Neural cell (in vitro differentiated cells): Measurements from ENCODE around the gene MAGI2. TPM values are rescaled to one million over a fixed set of nuclear protein-coding genes. Genes with fewer than 3 reads are reported as not detected.

Source experiments
- H2AFZ ChIP-seq: fragments of 200-600, 300-800 bp; sonication (generic), shearing (Covaris generic); 2 replicates; pipeline ENCODE4 v1.6.0; 2014; ENCODE audit warnings: low read depth, mild to moderate bottlenecking, antibody characterized with exemption, low read length, moderate library complexity
- H3F3A ChIP-seq: fragments of 200-600 bp; shearing (Covaris generic); 2 replicates; pipeline ENCODE4 v1.6.1; 2016; ENCODE audit warnings: mild to moderate bottlenecking, moderate library complexity, mixed read lengths, antibody characterized with exemption, low read length; ENCODE audit not compliant: insufficient read depth, poor library complexity, severe bottlenecking
- H3K27ac ChIP-seq: fragments of 200-600, 300-800 bp; sonication (generic), shearing (Covaris generic); 2 replicates; pipeline ENCODE4 v1.5.1; 2014; ENCODE audit warnings: mild to moderate bottlenecking, low read length, moderate library complexity
- H3K27me3 ChIP-seq: fragments of 300-800, 200-600 bp; sonication (generic), shearing (Covaris generic); 2 replicates; pipeline ENCODE4 v1.6.0; 2014; ENCODE audit warnings: mild to moderate bottlenecking, low read depth, low read length, moderate library complexity; ENCODE audit not compliant: insufficient read depth
- H3K36me3 ChIP-seq: fragments of 300-800, 200-600 bp; sonication (generic), shearing (Covaris generic); 2 replicates; pipeline ENCODE4 v1.5.1; 2014; ENCODE audit warnings: mild to moderate bottlenecking, antibody characterized with exemption, low read length, moderate library complexity; ENCODE audit not compliant: insufficient read depth
- H3K4me2 ChIP-seq: fragments of 300-800, 200-600 bp; sonication (generic), shearing (Covaris generic); 2 replicates; pipeline ENCODE4 v1.6.0; 2014; ENCODE audit warnings: mild to moderate bottlenecking, low read length
- H3K4me3 ChIP-seq: fragments of 300-800, 200-600 bp; sonication (generic), shearing (Covaris generic); 2 replicates; pipeline ENCODE4 v1.5.1; 2014; ENCODE audit warnings: mild to moderate bottlenecking, low read length, moderate library complexity
- H3K79me2 ChIP-seq: fragments of 200-600 bp; shearing (Covaris generic); replicated peaks from 2 replicates; pipeline ENCODE4 v1.6.0; 2014; ENCODE audit warnings: mild to moderate bottlenecking, low read length, moderate library complexity; ENCODE audit not compliant: insufficient read depth
- H3K9ac ChIP-seq: fragments of 300-800, 200-600 bp; sonication (generic), shearing (Covaris generic); 2 replicates; pipeline ENCODE4 v1.6.1; 2016; ENCODE audit warnings: mild to moderate bottlenecking, low read length, mixed read lengths
- H3K9me2 ChIP-seq: fragments of 200-600 bp; shearing (Covaris generic); 2 replicates; pipeline ENCODE4 v1.6.1; 2016; ENCODE audit warnings: mild to moderate bottlenecking, low read length, mixed read lengths; ENCODE audit not compliant: insufficient read depth
- H3K9me3 ChIP-seq: fragments of 200-600, 300-800 bp; sonication (generic), shearing (Covaris generic); 2 replicates; pipeline ENCODE4 v1.6.1; 2016; ENCODE audit warnings: mild to moderate bottlenecking, mixed run types, low read length, moderate library complexity, mixed read lengths
- H4K20me1 ChIP-seq: fragments of 200-600 bp; shearing (Covaris generic); 2 replicates; pipeline ENCODE4 v1.6.1; 2016; ENCODE audit warnings: mild to moderate bottlenecking, mixed run types; ENCODE audit not compliant: insufficient read depth
- EP300 ChIP-seq: fragments of 450-650 bp; conservative IDR thresholded peaks from 2 replicates; pipeline ENCODE4 v1.6.1; 2014; ENCODE audit warnings: antibody characterized with exemption, mild to moderate bottlenecking, moderate library complexity; ENCODE audit not compliant: poor library complexity, severe bottlenecking
- EZH2 ChIP-seq: fragments of 200-600, 300-800 bp; shearing (Covaris generic), sonication (generic); IDR thresholded peaks from 2 replicates; pipeline ENCODE4 v1.6.1; 2014; ENCODE audit warnings: antibody characterized with exemption, low read length, borderline replicate concordance, mild to moderate bottlenecking; ENCODE audit not compliant: insufficient read depth, poor library complexity, severe bottlenecking
- MXI1 ChIP-seq: fragments of 450-650 bp; conservative IDR thresholded peaks from 2 replicates; pipeline ENCODE4 v1.6.1; 2014; ENCODE audit warnings: antibody characterized with exemption, mild to moderate bottlenecking; ENCODE audit not compliant: poor library complexity, severe bottlenecking
- POLR2AphosphoS5 ChIP-seq: IDR thresholded peaks from 2 replicates; pipeline ENCODE4 v1.6.1; 2012
- RAD21 ChIP-seq: fragments of 450-650 bp; conservative IDR thresholded peaks from 2 replicates; pipeline ENCODE4 v1.6.1; 2014; ENCODE audit warnings: antibody characterized with exemption, mild to moderate bottlenecking, moderate library complexity
- SMC3 ChIP-seq: fragments of 450-650 bp; conservative IDR thresholded peaks from 2 replicates; pipeline ENCODE4 v1.6.1; 2014; ENCODE audit warnings: antibody characterized with exemption, mild to moderate bottlenecking, moderate library complexity; ENCODE audit not compliant: poor library complexity
- TAF1 ChIP-seq: IDR thresholded peaks from 2 replicates; pipeline ENCODE4 v1.6.1; 2012; ENCODE audit warnings: low read depth
- polyA plus RNA-seq: library from polyadenylated mRNA; depleted of rRNA; stranded (reverse); fragments of >200 nt; gene quantifications from 2 replicates; pipeline ENCODE4 v1.2.3, GENCODE V29; 2014
- TF ChIP-seq, protein P1 (sequence below): IDR thresholded peaks from 2 replicates; pipeline ENCODE4 v1.6.1; 2012; ENCODE audit warnings: borderline replicate concordance
- TF ChIP-seq, protein P2 (sequence below): fragments of 450-650 bp; IDR thresholded peaks from 2 replicates; pipeline ENCODE4 v1.5.1; 2014; ENCODE audit warnings: antibody characterized with exemption, mild to moderate bottlenecking, moderate library complexity; ENCODE audit not compliant: poor library complexity, severe bottlenecking

MAGI2 gene
- polyA plus RNA-seq, 1 donor from 2014 or later, result 19.3 TPM

DNA sequence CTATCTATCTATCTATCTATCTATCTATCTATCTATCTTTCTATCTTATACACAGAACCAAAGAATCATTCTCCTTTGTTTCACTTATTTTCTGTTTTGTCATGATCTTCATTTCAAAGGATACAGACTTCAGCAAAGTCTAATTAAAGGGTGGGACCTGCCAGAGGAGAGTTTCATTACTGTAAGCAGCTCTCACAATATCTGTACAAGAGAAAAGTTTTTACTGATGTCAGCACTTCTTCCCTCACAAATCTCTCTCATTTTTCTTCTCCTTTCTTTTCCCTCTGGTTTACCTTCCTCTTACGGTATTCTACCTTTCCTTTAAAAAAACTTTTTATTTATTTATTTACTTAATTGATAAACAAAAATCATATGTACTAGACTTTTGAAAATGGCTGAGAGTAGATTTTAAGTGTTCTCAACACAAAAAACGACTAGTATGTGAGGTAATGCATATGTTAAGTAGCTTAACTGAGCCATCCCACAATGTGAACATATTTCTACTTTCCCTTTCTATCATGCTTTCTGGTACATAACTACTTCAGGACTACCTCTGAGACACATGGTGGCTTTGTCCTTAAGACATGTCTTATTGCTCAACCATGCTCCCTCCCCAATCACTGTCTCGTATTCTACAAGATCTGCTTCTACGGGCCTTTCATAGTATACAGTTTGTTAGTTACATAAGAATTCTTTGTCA, 955.6 kb downstream of the MAGI2 start:
- H3K9ac ChIP-seq, result no peak overlapping the region
- no peaks in the 10 kb centered on the region for H3K79me2 ChIP-seq
- no peaks in the 10 kb centered on the region for H3F3A ChIP-seq
- no peak overlapping the region for H2AFZ ChIP-seq
- H3K27ac ChIP-seq, result no peak overlapping the region
- no peaks in the 10 kb centered on the region for H3K9me3 ChIP-seq
- H3K36me3 ChIP-seq, result no peaks in the 10 kb centered on the region
- H3K9me2 ChIP-seq, result no peaks in the 10 kb centered on the region
- no peak for TF ChIP-seq RAD21
- TF ChIP-seq TAF1, result no peak
- TF ChIP-seq SMC3, result no peak
- TF ChIP-seq, protein P1, sequence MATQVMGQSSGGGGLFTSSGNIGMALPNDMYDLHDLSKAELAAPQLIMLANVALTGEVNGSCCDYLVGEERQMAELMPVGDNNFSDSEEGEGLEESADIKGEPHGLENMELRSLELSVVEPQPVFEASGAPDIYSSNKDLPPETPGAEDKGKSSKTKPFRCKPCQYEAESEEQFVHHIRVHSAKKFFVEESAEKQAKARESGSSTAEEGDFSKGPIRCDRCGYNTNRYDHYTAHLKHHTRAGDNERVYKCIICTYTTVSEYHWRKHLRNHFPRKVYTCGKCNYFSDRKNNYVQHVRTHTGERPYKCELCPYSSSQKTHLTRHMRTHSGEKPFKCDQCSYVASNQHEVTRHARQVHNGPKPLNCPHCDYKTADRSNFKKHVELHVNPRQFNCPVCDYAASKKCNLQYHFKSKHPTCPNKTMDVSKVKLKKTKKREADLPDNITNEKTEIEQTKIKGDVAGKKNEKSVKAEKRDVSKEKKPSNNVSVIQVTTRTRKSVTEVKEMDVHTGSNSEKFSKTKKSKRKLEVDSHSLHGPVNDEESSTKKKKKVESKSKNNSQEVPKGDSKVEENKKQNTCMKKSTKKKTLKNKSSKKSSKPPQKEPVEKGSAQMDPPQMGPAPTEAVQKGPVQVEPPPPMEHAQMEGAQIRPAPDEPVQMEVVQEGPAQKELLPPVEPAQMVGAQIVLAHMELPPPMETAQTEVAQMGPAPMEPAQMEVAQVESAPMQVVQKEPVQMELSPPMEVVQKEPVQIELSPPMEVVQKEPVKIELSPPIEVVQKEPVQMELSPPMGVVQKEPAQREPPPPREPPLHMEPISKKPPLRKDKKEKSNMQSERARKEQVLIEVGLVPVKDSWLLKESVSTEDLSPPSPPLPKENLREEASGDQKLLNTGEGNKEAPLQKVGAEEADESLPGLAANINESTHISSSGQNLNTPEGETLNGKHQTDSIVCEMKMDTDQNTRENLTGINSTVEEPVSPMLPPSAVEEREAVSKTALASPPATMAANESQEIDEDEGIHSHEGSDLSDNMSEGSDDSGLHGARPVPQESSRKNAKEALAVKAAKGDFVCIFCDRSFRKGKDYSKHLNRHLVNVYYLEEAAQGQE, result no peak
- no peak for TF ChIP-seq EP300
- no peak for TF ChIP-seq EZH2
- TF ChIP-seq, protein P2, sequence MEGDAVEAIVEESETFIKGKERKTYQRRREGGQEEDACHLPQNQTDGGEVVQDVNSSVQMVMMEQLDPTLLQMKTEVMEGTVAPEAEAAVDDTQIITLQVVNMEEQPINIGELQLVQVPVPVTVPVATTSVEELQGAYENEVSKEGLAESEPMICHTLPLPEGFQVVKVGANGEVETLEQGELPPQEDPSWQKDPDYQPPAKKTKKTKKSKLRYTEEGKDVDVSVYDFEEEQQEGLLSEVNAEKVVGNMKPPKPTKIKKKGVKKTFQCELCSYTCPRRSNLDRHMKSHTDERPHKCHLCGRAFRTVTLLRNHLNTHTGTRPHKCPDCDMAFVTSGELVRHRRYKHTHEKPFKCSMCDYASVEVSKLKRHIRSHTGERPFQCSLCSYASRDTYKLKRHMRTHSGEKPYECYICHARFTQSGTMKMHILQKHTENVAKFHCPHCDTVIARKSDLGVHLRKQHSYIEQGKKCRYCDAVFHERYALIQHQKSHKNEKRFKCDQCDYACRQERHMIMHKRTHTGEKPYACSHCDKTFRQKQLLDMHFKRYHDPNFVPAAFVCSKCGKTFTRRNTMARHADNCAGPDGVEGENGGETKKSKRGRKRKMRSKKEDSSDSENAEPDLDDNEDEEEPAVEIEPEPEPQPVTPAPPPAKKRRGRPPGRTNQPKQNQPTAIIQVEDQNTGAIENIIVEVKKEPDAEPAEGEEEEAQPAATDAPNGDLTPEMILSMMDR, result no peak
- TF ChIP-seq MXI1, result no peak
- TF ChIP-seq POLR2AphosphoS5, result no peak
- no peak overlapping the region for H3K4me2 ChIP-seq
- no peaks in the 10 kb centered on the region for H4K20me1 ChIP-seq
- no peaks in the 10 kb centered on the region for H3K27me3 ChIP-seq
- H3K4me3 ChIP-seq, result no peak overlapping the region

DNA sequence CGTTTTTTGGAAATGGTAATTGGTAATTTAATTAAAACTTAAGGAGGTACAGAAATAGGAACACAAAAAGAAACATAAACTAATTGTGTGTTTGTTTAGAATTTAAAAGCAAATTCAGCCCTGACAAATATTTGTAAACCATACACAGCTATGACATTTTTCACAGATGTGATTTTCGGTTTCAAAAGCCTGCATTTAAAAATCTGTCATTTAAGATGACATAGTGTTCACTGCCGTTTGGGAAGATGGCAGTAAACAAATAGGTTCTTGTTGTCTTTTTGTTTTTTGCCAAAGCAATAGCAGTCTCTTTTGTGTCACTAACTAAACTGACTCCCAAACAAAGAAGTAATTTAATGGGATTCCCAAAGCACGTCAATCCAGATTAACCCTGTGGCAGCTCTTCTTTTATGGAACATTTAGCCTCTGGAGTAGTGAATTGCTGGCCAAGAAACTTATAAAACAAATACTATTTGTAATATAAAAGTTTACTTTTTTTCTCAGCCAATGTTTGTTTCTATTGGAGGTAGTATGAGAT, 957.3 kb downstream of the MAGI2 start:
- no peaks in the 10 kb centered on the region for H3K9me2 ChIP-seq
- no peaks in the 10 kb centered on the region for H3K79me2 ChIP-seq
- H3F3A ChIP-seq, result no peaks in the 10 kb centered on the region
- TF ChIP-seq, protein P2, result no peak
- TF ChIP-seq EP300 (no peak), MXI1 (no peak), EZH2 (no peak), TAF1 (no peak), SMC3 (no peak), POLR2AphosphoS5 (no peak), RAD21 (no peak)
- TF ChIP-seq, protein P1, result no peak
- H3K4me3 ChIP-seq, result no peak overlapping the region
- H3K4me2 ChIP-seq, result no peak overlapping the region
- H3K9ac ChIP-seq, result no peak overlapping the region
- no peaks in the 10 kb centered on the region for H4K20me1 ChIP-seq
- no peaks in the 10 kb centered on the region for H3K27me3 ChIP-seq
- no peak overlapping the region for H2AFZ ChIP-seq
- no peak overlapping the region for H3K27ac ChIP-seq
- H3K36me3 ChIP-seq, result no peaks in the 10 kb centered on the region
- no peaks in the 10 kb centered on the region for H3K9me3 ChIP-seq
